ENCODE data around the gene MORN4. TPM values are rescaled to one million over a fixed set of nuclear protein-coding genes. Genes with fewer than 3 reads are reported as not detected.

Gene MORN4
- total and polyA plus RNA-seq, 9 of the 15 experiments (the other 6 are each of a cell fraction or from before 2014, with no cell fraction given), result 8.3 to 23.9 (median 11.7) TPM

- no peak for TF ChIP-seq C11orf30 (IDR thresholded peaks at IDR 0.05; ENCODE audit: low read depth)
- TF ChIP-seq NCOA1 (IDR thresholded peaks at IDR 0.05; ENCODE audit: low read depth), result peak; percentile 67; the same call in 1 of the 2 replicates
- no peak for TF ChIP-seq TCF7 (IDR thresholded peaks at IDR 0.05; ENCODE audit: borderline replicate concordance)
- no peak for TF ChIP-seq ZNF431 (CRISPR knock-in tag; IDR thresholded peaks at IDR 0.05)
- peak; percentile 86; the same call in 1 of the 2 replicates for TF ChIP-seq MTA1 (IDR thresholded peaks at IDR 0.05; ENCODE audit: borderline replicate concordance)
- no peak for TF ChIP-seq CAMTA2 (CRISPR knock-in tag; conservative IDR thresholded peaks at IDR 0.05)
- no peak for TF ChIP-seq PHTF2 (CRISPR knock-in tag; IDR thresholded peaks at IDR 0.05)
- no peak for TF ChIP-seq DMBX1 (CRISPR knock-in tag; IDR thresholded peaks at IDR 0.05; ENCODE audit: borderline replicate concordance)
- 0 out of 2 replicates have a peak, but pooled peaks have one; percentile 69 for TF ChIP-seq CC2D1A (IDR thresholded peaks at IDR 0.05)
- TF ChIP-seq, protein P1, sequence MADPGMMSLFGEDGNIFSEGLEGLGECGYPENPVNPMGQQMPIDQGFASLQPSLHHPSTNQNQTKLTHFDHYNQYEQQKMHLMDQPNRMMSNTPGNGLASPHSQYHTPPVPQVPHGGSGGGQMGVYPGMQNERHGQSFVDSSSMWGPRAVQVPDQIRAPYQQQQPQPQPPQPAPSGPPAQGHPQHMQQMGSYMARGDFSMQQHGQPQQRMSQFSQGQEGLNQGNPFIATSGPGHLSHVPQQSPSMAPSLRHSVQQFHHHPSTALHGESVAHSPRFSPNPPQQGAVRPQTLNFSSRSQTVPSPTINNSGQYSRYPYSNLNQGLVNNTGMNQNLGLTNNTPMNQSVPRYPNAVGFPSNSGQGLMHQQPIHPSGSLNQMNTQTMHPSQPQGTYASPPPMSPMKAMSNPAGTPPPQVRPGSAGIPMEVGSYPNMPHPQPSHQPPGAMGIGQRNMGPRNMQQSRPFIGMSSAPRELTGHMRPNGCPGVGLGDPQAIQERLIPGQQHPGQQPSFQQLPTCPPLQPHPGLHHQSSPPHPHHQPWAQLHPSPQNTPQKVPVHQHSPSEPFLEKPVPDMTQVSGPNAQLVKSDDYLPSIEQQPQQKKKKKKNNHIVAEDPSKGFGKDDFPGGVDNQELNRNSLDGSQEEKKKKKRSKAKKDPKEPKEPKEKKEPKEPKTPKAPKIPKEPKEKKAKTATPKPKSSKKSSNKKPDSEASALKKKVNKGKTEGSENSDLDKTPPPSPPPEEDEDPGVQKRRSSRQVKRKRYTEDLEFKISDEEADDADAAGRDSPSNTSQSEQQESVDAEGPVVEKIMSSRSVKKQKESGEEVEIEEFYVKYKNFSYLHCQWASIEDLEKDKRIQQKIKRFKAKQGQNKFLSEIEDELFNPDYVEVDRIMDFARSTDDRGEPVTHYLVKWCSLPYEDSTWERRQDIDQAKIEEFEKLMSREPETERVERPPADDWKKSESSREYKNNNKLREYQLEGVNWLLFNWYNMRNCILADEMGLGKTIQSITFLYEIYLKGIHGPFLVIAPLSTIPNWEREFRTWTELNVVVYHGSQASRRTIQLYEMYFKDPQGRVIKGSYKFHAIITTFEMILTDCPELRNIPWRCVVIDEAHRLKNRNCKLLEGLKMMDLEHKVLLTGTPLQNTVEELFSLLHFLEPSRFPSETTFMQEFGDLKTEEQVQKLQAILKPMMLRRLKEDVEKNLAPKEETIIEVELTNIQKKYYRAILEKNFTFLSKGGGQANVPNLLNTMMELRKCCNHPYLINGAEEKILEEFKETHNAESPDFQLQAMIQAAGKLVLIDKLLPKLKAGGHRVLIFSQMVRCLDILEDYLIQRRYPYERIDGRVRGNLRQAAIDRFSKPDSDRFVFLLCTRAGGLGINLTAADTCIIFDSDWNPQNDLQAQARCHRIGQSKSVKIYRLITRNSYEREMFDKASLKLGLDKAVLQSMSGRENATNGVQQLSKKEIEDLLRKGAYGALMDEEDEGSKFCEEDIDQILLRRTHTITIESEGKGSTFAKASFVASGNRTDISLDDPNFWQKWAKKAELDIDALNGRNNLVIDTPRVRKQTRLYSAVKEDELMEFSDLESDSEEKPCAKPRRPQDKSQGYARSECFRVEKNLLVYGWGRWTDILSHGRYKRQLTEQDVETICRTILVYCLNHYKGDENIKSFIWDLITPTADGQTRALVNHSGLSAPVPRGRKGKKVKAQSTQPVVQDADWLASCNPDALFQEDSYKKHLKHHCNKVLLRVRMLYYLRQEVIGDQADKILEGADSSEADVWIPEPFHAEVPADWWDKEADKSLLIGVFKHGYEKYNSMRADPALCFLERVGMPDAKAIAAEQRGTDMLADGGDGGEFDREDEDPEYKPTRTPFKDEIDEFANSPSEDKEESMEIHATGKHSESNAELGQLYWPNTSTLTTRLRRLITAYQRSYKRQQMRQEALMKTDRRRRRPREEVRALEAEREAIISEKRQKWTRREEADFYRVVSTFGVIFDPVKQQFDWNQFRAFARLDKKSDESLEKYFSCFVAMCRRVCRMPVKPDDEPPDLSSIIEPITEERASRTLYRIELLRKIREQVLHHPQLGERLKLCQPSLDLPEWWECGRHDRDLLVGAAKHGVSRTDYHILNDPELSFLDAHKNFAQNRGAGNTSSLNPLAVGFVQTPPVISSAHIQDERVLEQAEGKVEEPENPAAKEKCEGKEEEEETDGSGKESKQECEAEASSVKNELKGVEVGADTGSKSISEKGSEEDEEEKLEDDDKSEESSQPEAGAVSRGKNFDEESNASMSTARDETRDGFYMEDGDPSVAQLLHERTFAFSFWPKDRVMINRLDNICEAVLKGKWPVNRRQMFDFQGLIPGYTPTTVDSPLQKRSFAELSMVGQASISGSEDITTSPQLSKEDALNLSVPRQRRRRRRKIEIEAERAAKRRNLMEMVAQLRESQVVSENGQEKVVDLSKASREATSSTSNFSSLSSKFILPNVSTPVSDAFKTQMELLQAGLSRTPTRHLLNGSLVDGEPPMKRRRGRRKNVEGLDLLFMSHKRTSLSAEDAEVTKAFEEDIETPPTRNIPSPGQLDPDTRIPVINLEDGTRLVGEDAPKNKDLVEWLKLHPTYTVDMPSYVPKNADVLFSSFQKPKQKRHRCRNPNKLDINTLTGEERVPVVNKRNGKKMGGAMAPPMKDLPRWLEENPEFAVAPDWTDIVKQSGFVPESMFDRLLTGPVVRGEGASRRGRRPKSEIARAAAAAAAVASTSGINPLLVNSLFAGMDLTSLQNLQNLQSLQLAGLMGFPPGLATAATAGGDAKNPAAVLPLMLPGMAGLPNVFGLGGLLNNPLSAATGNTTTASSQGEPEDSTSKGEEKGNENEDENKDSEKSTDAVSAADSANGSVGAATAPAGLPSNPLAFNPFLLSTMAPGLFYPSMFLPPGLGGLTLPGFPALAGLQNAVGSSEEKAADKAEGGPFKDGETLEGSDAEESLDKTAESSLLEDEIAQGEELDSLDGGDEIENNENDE (IDR thresholded peaks at IDR 0.05; ENCODE audit: low read depth, low read length), result no peak
- TF ChIP-seq BRF1 (IDR thresholded peaks at IDR 0.05; ENCODE audit: borderline replicate concordance, extremely low read depth, insufficient read length), result no peak
- TF ChIP-seq SIRT6 (IDR thresholded peaks at IDR 0.05; ENCODE audit: low read depth, low read length), result no peak
- peak; percentile 34; the same call in 1 of the 2 replicates for TF ChIP-seq BCOR (IDR thresholded peaks at IDR 0.05)
- TF ChIP-seq FOXM1 (IDR thresholded peaks at IDR 0.05; ENCODE audit: low read depth), result peak; percentile 67
- TF ChIP-seq FOXM1 (CRISPR knock-in tag; IDR thresholded peaks at IDR 0.05; ENCODE audit: low read depth), result no peak
- no peak for TF ChIP-seq KAT7 (CRISPR knock-in tag; IDR thresholded peaks at IDR 0.05; ENCODE audit: borderline replicate concordance)
Observed at GRCh38 chr10:97664282-97664850, 31.1 kb upstream of the MORN4 start (continued).
